H9 (cell line): ENCODE data around the gene PNPLA2. TPM values are rescaled to one million over a fixed set of nuclear protein-coding genes. Genes with fewer than 3 reads are reported as not detected.

Experiments used
- DNase-seq: peaks from one replicate; pipeline ENCODE4 v3.0.0-alpha.2; 2017
- H2AFZ ChIP-seq: one replicate; pipeline ENCODE4 v1.6.1; 2013; ENCODE audit warnings: mild to moderate bottlenecking, low read length, control low read depth, moderate library complexity
- H2AK5ac ChIP-seq: 2 replicates; pipeline ENCODE4 v1.6.1; 2013; ENCODE audit warnings: low read length, control low read depth, mixed read lengths; ENCODE audit not compliant: insufficient read length
- H2BK120ac ChIP-seq: one replicate; pipeline ENCODE4 v1.6.1; 2013; ENCODE audit warnings: low read depth, mild to moderate bottlenecking, low read length, control low read depth, inconsistent platforms; ENCODE audit not compliant: poor library complexity, severe bottlenecking
- H2BK12ac ChIP-seq: 2 replicates; pipeline ENCODE4 v1.6.1; 2013; ENCODE audit warnings: low read length, control low read depth, mixed read lengths, low read depth; ENCODE audit not compliant: insufficient read length
- H2BK15ac ChIP-seq: 2 replicates; pipeline ENCODE4 v1.6.1; 2013; ENCODE audit warnings: low read depth, low read length, control low read depth
- H2BK20ac ChIP-seq: one replicate; pipeline ENCODE4 v1.6.1; 2013; ENCODE audit warnings: low read depth, mild to moderate bottlenecking, low read length, control low read depth, inconsistent platforms; ENCODE audit not compliant: poor library complexity, severe bottlenecking
- H2BK5ac ChIP-seq: 2 replicates; pipeline ENCODE4 v1.6.1; 2013; ENCODE audit warnings: low read length, control low read depth, mixed read lengths; ENCODE audit not compliant: insufficient read length
- H3K14ac ChIP-seq: 2 replicates; pipeline ENCODE4 v1.6.1; 2013; ENCODE audit warnings: low read length, control low read depth; ENCODE audit not compliant: insufficient read depth
- H3K18ac ChIP-seq: 2 replicates; pipeline ENCODE4 v1.6.1; 2013; ENCODE audit warnings: low read depth, mild to moderate bottlenecking, mixed read lengths, low read length, control low read depth; ENCODE audit not compliant: insufficient read length
- H3K23ac ChIP-seq: 2 replicates; pipeline ENCODE4 v1.6.1; 2013; ENCODE audit warnings: low read length, control low read depth, mixed read lengths, low read depth; ENCODE audit not compliant: insufficient read length
- H3K23me2 ChIP-seq: 2 replicates; pipeline ENCODE4 v1.6.1; 2013; ENCODE audit warnings: low read depth, mild to moderate bottlenecking, mixed read lengths, low read length, control low read depth; ENCODE audit not compliant: insufficient read length, poor library complexity, severe bottlenecking
- H3K27ac ChIP-seq: 2 replicates; pipeline ENCODE4 v1.5.1; 2013; ENCODE audit warnings: low read length, control low read depth, mixed read lengths, low read depth; ENCODE audit not compliant: insufficient read length
- H3K27me3 ChIP-seq: 2 replicates; pipeline ENCODE4 v1.6.1; 2013; ENCODE audit warnings: low read length, control low read depth, inconsistent platforms; ENCODE audit not compliant: insufficient read depth
- H3K4ac ChIP-seq: 2 replicates; pipeline ENCODE4 v1.6.1; 2013; ENCODE audit warnings: low read depth, mild to moderate bottlenecking, control low read depth, inconsistent platforms, low read length, moderate library complexity
- H3K4me1 ChIP-seq: 2 replicates; pipeline ENCODE4 v1.6.1; 2013; ENCODE audit warnings: low read length, control low read depth, inconsistent platforms; ENCODE audit not compliant: insufficient read depth
- H3K4me2 ChIP-seq: 2 replicates; pipeline ENCODE4 v1.6.1; 2013; ENCODE audit warnings: low read length, control low read depth, mixed read lengths; ENCODE audit not compliant: insufficient read length, insufficient read depth
- H3K56ac ChIP-seq: 2 replicates; pipeline ENCODE4 v1.6.1; 2013; ENCODE audit warnings: low read depth, mild to moderate bottlenecking, mixed read lengths, low read length, control low read depth; ENCODE audit not compliant: insufficient read length
- H3K79me1 ChIP-seq: 2 replicates; pipeline ENCODE4 v1.6.1; 2013; ENCODE audit warnings: low read depth, mild to moderate bottlenecking, moderate library complexity, low read length, control low read depth, inconsistent platforms; ENCODE audit not compliant: insufficient read depth, poor library complexity, severe bottlenecking
- H3K79me2 ChIP-seq: 2 replicates; pipeline ENCODE4 v1.6.1; 2013; ENCODE audit warnings: low read length, control low read depth, inconsistent platforms; ENCODE audit not compliant: insufficient read depth
- H3K9ac ChIP-seq: 2 replicates; pipeline ENCODE4 v1.6.1; 2013; ENCODE audit warnings: low read length, control low read depth, mixed read lengths; ENCODE audit not compliant: insufficient read length; ENCODE audit errors: extremely low read depth
- H3K9me3 ChIP-seq: one replicate; pipeline ENCODE4 v1.6.1; 2013; ENCODE audit warnings: low read depth, low read length, inconsistent platforms; ENCODE audit not compliant: control insufficient read depth
- H3T11ph ChIP-seq: one replicate; pipeline ENCODE4 v1.6.1; 2013; ENCODE audit warnings: mild to moderate bottlenecking, low read length, control low read depth, inconsistent platforms
- H4K20me1 ChIP-seq: one replicate; pipeline ENCODE4 v1.6.1; 2013; ENCODE audit not compliant: control insufficient read depth, insufficient read length, insufficient read depth
- H4K5ac ChIP-seq: 2 replicates; pipeline ENCODE4 v1.6.1; 2013; ENCODE audit warnings: low read depth, mild to moderate bottlenecking, mixed read lengths, low read length, control low read depth; ENCODE audit not compliant: insufficient read length
- H4K8ac ChIP-seq: replicated peaks from 2 replicates; pipeline ENCODE4 v1.6.1; 2013; ENCODE audit warnings: low read length, control low read depth, mixed read lengths, low read depth; ENCODE audit not compliant: insufficient read length
- H4K91ac ChIP-seq: 2 replicates; pipeline ENCODE4 v1.6.1; 2013; ENCODE audit warnings: low read depth, mild to moderate bottlenecking, moderate library complexity, mixed read lengths, low read length, control low read depth; ENCODE audit not compliant: insufficient read length
- H3K27ac Mint-ChIP-seq, 3 experiments: 2 replicates in 2 of 3; 3 replicates in 1 of 3; pipeline ENCODE4 v1.8.0; 2020 to 2021; ENCODE audit warnings: mixed read lengths in 3 of 3, mild to moderate bottlenecking in 1 of 3, moderate library complexity in 1 of 3
- H3K27me3 Mint-ChIP-seq: 2 replicates; pipeline ENCODE4 v1.8.0; 2021; ENCODE audit warnings: low read depth, mild to moderate bottlenecking, moderate library complexity, mixed read lengths
- H3K36me3 Mint-ChIP-seq, 3 experiments: 2 replicates in 2 of 3; 3 replicates in 1 of 3; pipeline ENCODE4 v1.8.0; 2020 to 2021; ENCODE audit warnings: low read depth in 3 of 3, mixed read lengths in 3 of 3; ENCODE audit not compliant: insufficient read depth in 1 of 3
- H3K4me1 Mint-ChIP-seq, 2 experiments: 2 replicates each; pipeline ENCODE4 v1.8.0; 2020; ENCODE audit warnings: mixed read lengths in 2 of 2
- H3K4me3 Mint-ChIP-seq, 2 experiments: 2 replicates in 1 of 2; 3 replicates in 1 of 2; pipeline ENCODE4 v1.8.0; 2020 to 2021; ENCODE audit warnings: mild to moderate bottlenecking in 2 of 2, mixed read lengths in 2 of 2, moderate library complexity in 1 of 2
- H3K9me3 Mint-ChIP-seq, 2 experiments: 2 replicates in 1 of 2; 3 replicates in 1 of 2; pipeline ENCODE4 v1.8.0; 2020; ENCODE audit warnings: mild to moderate bottlenecking in 2 of 2, mixed read lengths in 2 of 2, moderate library complexity in 1 of 2
- CTCF ChIP-seq: fragments of 200-600 bp; sonication (generic); conservative IDR thresholded peaks from 3 replicates; pipeline ENCODE4 v1.8.0; 2021; ENCODE audit warnings: antibody characterized with exemption, mild to moderate bottlenecking
- WGBS: extraction: QIAGEN DNeasy Blood & Tissue Kit; methylation state at CpG from one replicate; pipeline ENCODE4 v1.1.7; 2013; ENCODE audit warnings: missing lambda C conversion rate, low lambda C conversion rate, mixed read lengths; ENCODE audit not compliant: insufficient read length; ENCODE audit errors: extremely low coverage; 5-methylcytosine and 5-hydroxymethylcytosine counted together
- total RNA-seq: library from RNA; stranded (reverse); gene quantifications from 2 replicates; pipeline ENCODE4 v1.2.1, GENCODE V29; 2021

PNPLA2 gene
- total RNA-seq, 1 experiment from 2014 or later = 67.3 TPM

- TF ChIP-seq CTCF = no peak
- Histone ChIP-seq H2BK12ac (no peak overlapping the region), H3K4ac (no peak overlapping the region), H3K14ac (no peak overlapping the region), H3K23me2 (peaks cover 5% of the 10 kb centered on the region), H4K20me1 (peaks cover 2% of the 10 kb centered on the region), H3K23ac (no peak overlapping the region), H3K79me2 (no peaks in the 10 kb centered on the region), H3K4me2 (no peak overlapping the region), H3K9ac (no peak overlapping the region), H4K91ac (no peak overlapping the region), H3K4me1 (no peaks in the 10 kb centered on the region; the same call in 1 of the 2 replicates), H3K56ac (no peak overlapping the region), H2BK15ac (no peak overlapping the region), H2BK5ac (no peak overlapping the region), H3T11ph (no peak overlapping the region), H2AFZ (no peak overlapping the region), H3K9me3 (no peaks in the 10 kb centered on the region), H3K18ac (no peak overlapping the region), H4K8ac (no peak overlapping the region), H2BK20ac (no peak overlapping the region), H3K79me1 (no peaks in the 10 kb centered on the region), H4K5ac (no peak overlapping the region), H2BK120ac (no peak overlapping the region), H3K27ac (no peak overlapping the region), H3K27me3 (no peaks in the 10 kb centered on the region), H2AK5ac (no peak overlapping the region)
- Mint-ChIP-seq H3K27ac (no peak overlapping the region), H3K4me1 (peaks cover 11 to 37% of the 10 kb centered on the region in 2 experiments), H3K4me3 (no peak overlapping the region), H3K36me3 (peaks cover 0 to 16% (median 3%) of the 10 kb centered on the region in 3 experiments; a peak in 2 of 7 replicates), H3K9me3 (no peaks in the 10 kb centered on the region), H3K27me3 (no peaks in the 10 kb centered on the region)
- no CpG with 5 or more reads among the region's 49 CpGs for WGBS
- DNase-seq = no peak
Observed at GRCh38 chr11:791658-792534, 26.8 kb upstream of the PNPLA2 start.
